ENCODE data around the gene ARFGAP2.

ARFGAP2 gene

GRCh38 chr11:47171856-47172255, 4.8 kb downstream of the ARFGAP2 start:
- DNase-seq, result peak in 3 of 56 donors; percentile 15 to 44 (median 26)

GRCh38 chr11:47171061-47171838, 5.4 kb downstream of the ARFGAP2 start:
- no peak for DNase-seq

DNA sequence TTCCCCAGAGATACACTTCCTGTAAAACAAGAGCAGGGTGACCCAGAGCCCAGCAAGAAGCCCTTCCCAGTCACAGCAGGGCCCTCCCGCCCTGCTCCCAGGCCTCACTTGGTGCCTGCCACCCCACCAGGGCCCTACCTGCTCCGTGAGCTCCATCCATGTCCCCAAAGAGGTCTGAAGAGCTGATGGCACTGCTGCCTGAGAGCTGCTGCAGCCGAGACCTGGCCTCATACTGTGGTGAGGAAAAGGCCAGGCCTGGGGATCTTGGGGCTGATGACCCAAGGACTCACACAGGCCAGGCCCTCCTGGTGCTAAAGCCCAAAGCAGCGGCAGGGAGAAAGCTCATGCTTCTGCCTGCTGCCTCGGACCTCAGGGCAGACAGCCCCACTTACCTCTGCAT, 10.3 kb downstream of the ARFGAP2 start:
- DNase-seq, result no peak

GRCh38 chr11:47165253-47165840, 11.3 kb downstream of the ARFGAP2 start:
- DNase-seq, result no peak

DNA sequence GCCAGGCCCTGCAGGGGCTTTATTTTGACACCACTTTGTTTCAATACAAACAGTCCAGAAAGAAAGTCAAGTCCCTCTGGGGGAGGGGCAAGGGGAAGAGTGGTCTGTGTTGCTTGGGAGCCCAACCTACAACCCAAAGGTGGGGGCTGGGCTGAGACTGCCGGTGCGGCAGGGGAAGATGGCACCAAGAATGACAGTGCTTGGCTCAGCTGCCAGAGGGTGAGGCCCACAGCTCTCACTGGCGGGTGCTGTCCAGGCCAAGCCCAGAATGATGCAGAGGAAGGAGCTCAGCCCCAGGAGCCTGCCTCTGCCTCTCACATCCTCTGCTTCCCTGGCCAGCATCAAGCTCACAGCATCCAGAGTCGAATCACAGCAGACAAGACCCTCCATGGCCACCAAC, 12.4 kb downstream of the ARFGAP2 start:
- DNase-seq, result no peak

DNA sequence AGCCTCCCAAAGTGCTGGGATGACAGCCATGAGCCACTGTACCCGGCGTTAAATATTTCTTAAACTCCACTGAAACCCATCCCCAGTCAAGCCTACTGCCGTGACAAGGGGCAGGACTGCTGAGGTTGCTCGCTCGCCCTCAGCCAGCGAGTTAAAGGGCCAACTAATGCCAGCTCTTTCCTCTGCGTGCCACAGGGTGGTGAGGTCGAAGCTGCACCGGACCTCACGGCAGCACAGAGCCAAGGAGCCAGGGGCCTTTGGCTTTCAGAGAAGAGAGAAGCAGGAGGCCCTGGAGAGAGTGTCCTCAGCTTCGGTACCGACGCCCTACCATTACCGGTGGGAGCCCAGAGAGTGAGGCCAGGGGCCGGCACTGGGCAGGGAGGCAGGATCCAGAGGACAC, 12.8 kb downstream of the ARFGAP2 start:
- DNase-seq, result no peak

DNA sequence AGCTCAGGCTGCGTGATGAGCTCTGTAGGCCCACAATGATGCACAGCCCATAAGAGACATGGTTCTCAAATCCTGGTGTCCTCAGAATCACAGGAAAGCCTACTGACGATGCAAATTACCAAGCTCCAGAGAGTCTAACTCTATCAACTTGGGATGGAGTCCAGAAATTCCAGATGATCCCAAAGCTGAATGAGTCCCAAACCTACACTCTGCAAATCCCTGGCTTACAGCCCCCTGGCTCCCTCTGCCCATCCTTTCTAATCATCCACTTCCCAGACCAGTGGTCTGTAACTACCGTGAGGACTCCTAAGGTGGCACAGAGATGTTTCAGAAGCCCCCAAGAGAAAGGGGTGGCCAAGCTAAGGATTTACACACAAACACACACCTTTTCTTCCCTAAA, 13.5 kb downstream of the ARFGAP2 start:
- no peak for DNase-seq

GRCh38 chr11:47162426-47162825, 14.3 kb downstream of the ARFGAP2 start:
- DNase-seq, result no peak

GRCh38 chr11:47161890-47162289, 14.8 kb downstream of the ARFGAP2 start:
- no peak for DNase-seq

- peak in 37 of 56 donors; percentile 16 to 77 (median 42) for DNase-seq
Observed at GRCh38 chr11:47161134-47161854, 15.4 kb downstream of the ARFGAP2 start.

DNA sequence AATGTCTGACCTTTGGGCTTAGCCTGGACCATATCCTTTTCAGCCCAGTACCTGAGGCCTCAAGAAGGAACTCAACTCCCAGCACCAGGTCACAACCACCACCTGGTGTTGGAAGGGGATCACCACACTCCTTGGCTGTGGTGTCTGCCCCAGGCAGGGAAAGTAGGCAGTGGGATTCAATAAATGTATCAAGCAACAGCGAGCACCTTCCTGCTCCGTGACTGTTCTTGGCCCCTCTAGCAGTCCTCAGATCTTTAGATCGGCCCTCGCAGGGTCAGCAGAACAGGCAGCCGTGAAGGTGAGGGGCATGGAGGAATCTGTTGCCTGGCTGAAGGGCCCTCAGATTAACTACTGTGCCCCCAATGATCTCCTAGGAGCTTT, 15.9 kb downstream of the ARFGAP2 start:
- DNase-seq, result no peak

DNA sequence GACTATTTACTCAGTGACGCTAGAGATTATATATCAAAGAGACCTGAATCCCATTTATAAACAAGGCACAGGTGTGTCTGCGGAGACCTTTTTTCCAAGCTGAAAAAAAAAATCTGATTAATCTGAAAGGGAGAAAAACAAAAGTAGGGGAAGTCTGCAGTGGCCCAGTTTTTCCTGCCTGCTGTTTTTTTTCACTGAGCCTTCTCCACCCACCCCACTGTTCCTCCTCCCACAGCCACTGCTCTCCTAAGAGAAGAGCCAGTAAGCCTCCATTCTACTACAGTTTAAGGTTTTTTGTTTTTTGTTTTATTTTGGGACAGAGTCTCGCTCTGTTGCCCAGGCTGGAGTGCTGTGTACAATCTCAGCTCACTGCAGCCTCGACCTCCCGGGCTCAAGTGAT, 18.4 kb downstream of the ARFGAP2 start:
- peak in 2 of 56 donors; percentile 7 to 13 for DNase-seq

DNA sequence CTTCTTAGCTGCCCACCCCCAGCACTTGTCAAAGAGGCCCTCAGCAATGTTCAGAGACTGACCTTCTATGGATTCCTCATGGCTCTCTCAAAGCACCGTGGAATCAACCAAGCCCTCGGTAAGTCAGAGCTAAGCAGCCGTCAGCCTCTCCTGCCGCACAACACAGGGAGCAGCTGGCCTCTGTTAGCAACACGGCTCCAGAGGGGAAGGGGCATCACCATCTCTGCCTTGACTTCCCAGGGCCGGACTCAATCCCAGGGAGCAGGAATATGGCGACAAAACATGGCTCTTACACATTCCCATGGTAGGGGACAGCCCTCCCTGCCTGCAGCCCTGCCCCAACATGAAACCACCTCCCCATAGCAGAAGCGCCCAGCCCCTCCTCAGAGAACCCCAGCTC, 18.9 kb downstream of the ARFGAP2 start:
- DNase-seq, result no peak

GRCh38 chr11:47156951-47157350, 19.7 kb downstream of the ARFGAP2 start:
- no peak for DNase-seq

- no peak for DNase-seq
Observed at GRCh38 chr11:47156333-47156732, 20.3 kb downstream of the ARFGAP2 start.

DNA sequence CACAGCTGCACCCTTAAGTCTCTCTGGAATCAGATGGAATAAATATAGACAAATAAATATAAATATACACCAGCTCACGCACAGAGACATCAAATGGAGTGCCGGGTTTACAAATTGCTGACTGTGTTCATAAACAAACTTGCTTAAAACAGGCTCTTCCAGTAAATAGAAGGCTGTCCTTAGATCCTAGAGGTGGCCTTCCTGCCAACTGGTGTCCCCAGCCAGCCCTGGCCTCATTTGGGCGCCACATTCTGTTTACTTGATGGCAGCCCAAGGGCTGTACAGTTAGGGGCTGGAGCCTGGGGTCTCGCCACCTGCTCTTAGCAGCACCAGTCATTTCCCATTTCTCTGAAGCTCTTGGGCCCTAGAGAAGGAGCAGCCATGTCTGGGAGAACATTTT, 20.8 kb downstream of the ARFGAP2 start:
- DNase-seq, result no peak

GRCh38 chr11:47154616-47155570, 21.8 kb downstream of the ARFGAP2 start:
- peak in 6 of 56 donors; percentile 11 to 51 (median 26) for DNase-seq

DNA sequence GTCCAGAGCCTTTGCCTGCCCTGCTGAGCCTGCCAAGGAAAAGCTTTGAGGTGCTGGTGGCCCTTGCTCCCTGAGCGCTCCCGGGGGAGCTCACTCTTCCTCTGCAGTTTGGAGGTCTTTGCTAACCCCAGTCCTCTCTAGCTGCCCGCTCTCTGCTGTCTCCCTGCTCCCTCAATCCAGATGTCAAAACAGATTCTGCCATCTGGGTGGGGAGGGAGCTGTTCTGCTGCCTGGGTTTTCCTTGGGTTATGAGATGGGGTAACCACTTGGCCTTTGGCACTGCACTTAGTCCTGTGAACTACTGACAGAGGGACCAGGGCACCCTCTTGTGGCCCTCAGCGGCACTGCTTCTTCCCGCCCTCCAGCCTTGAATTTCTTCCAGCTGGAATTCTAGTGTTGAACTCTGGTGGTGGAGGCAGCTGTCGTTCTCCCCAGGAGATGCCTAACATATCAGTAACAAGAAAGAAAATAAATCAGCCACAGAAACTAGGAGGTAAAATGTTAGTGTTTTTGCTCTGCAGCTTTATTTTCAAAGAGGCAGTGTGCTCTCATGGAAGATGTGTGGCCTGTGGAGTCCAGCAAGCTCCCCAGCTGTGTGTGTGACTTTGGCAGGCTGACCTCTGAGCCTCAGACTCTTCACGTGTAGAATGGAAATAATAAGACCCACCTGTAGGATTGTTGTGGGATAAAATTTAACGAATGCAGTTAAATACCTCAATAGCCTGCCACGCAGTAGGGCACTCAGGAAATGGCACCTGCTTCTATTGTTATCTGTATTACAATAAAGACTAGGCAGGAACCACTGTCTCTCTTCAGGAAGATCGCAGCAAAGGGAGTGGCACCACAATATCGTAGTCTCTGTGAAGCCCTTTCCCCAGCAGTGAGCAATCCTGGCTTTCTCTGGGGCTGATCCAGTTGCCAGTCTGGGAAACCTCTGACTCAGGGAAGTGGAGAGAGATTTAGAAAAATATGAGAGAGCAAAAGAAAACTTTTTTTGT, 23.4 kb downstream of the ARFGAP2 start:
- DNase-seq, result peak in 54 of 56 donors; percentile 17 to 94 (median 70)

- DNase-seq, result no peak
Observed at GRCh38 chr11:47152126-47152952, 24.3 kb downstream of the ARFGAP2 start.
